HepG2 (cell line): ENCODE measurements around the gene MLX. TPM values are rescaled to one million over a fixed set of nuclear protein-coding genes. Genes with fewer than 3 reads are reported as not detected.

Experiments
- MAX ChIP-seq: IDR thresholded peaks from 2 replicates; pipeline ENCODE4 v1.6.1; 2012; ENCODE audit warnings: inconsistent platforms
- MIER3 ChIP-seq: IDR thresholded peaks from 2 replicates; pipeline ENCODE4 v1.6.1; 2016; ENCODE audit warnings: missing compliant biosample characterization, borderline replicate concordance
- MYNN ChIP-seq: sonication (generic); formaldehyde crosslinking; IDR thresholded peaks from 2 replicates; pipeline ENCODE4 v1.4.0; 2020; ENCODE audit warnings: mild to moderate bottlenecking, low read depth, missing genetic modification reagents
- PHF5A ChIP-seq: IDR thresholded peaks from one replicate; pipeline ENCODE4 v1.6.1; 2018; ENCODE audit warnings: low read depth, missing genetic modification reagents; ENCODE audit not compliant: unreplicated experiment
- PPARG ChIP-seq: conservative IDR thresholded peaks from 2 replicates; pipeline ENCODE4 v1.6.1; 2016; ENCODE audit warnings: missing biosample characterization, missing genetic modification reagents
- SOX13 ChIP-seq, 3 experiments: fragments of 450-650 bp in 1 of 3; sonication (generic) in 1 of 3; formaldehyde crosslinking in 1 of 3; IDR thresholded peaks in 2 of 3; conservative IDR thresholded peaks in 1 of 3; 2 replicates each; pipeline versions ENCODE4 v1.5.0 to v1.6.1; 2016 to 2020; ENCODE audit warnings: antibody characterized with exemption in 1 of 3, mild to moderate bottlenecking in 1 of 3, missing compliant biosample characterization in 1 of 3, missing genetic modification reagents in 1 of 3, moderate library complexity in 1 of 3
- TARDBP ChIP-seq: sonication (generic); formaldehyde crosslinking; IDR thresholded peaks from 2 replicates; pipeline ENCODE4 v1.8.0; 2022; ENCODE audit warnings: mild to moderate bottlenecking, missing genetic modification reagents
- THAP11 ChIP-seq: IDR thresholded peaks from 2 replicates; pipeline ENCODE4 v1.6.1; 2016; ENCODE audit warnings: missing biosample characterization, missing genetic modification reagents
- ZNF12 ChIP-seq: sonication (generic); formaldehyde crosslinking; IDR thresholded peaks from 2 replicates; pipeline ENCODE4 v1.5.0; 2020; ENCODE audit warnings: missing genetic modification reagents
- ZNF33A ChIP-seq: sonication (generic); formaldehyde crosslinking; IDR thresholded peaks from 2 replicates; pipeline ENCODE4 v1.5.1; 2020; ENCODE audit warnings: missing genetic modification reagents, mild to moderate bottlenecking, moderate library complexity, borderline replicate concordance
- ZNF580 ChIP-seq: IDR thresholded peaks from 2 replicates; pipeline ENCODE4 v1.6.1; 2016; ENCODE audit warnings: low read depth, borderline replicate concordance
- ZNF687 ChIP-seq: sonication (generic); formaldehyde crosslinking; IDR thresholded peaks from 2 replicates; pipeline ENCODE4 v1.5.1; 2020; ENCODE audit warnings: mild to moderate bottlenecking, missing genetic modification reagents, moderate library complexity
- ZNF772 ChIP-seq: sonication (generic); formaldehyde crosslinking; IDR thresholded peaks from 2 replicates; pipeline ENCODE4 v1.5.0; 2020; ENCODE audit warnings: mild to moderate bottlenecking, missing genetic modification reagents
- polyA plus RNA-seq, 8 experiments: library from polyadenylated mRNA; depleted of rRNA in 3 of 8; stranded (reverse) in 7 of 8; unstranded in 1 of 8; fragments of >200 nt; fragmentation: Illumina TruSeq in 4 of 8; extraction: Trizol in 4 of 8; gene quantifications; 2 replicates each; pipeline versions ENCODE4 v1.2.1 to v1.2.3, GENCODE V29; 2011 to 2016; ENCODE audit warnings: low read depth in 4 of 8, missing spikeins in 1 of 8, mixed read lengths in 1 of 8; ENCODE audit not compliant: insufficient read depth in 1 of 8
- total RNA-seq, 5 experiments: library from RNA; depleted of rRNA; stranded (reverse); fragments of >200 nt; fragmentation: Illumina TruSeq; extraction: Trizol; gene quantifications; 2 replicates each; pipeline ENCODE4 v1.2.3, GENCODE V29; 2016; ENCODE audit warnings: low read depth in 1 of 5
- TF ChIP-seq, protein P1 (sequence below), 2 experiments: IDR thresholded peaks; 2 replicates each; pipeline ENCODE4 v1.6.1; 2011 to 2012; ENCODE audit warnings: low read length in 2 of 2, borderline replicate concordance in 1 of 2, low read depth in 1 of 2, mild to moderate bottlenecking in 1 of 2, moderate library complexity in 1 of 2

The MLX gene
- total and polyA plus RNA-seq, 2 of the 13 experiments (the other 11 are each of a cell fraction or from before 2014, with no cell fraction given): 38.9 to 74.4 TPM

DNA sequence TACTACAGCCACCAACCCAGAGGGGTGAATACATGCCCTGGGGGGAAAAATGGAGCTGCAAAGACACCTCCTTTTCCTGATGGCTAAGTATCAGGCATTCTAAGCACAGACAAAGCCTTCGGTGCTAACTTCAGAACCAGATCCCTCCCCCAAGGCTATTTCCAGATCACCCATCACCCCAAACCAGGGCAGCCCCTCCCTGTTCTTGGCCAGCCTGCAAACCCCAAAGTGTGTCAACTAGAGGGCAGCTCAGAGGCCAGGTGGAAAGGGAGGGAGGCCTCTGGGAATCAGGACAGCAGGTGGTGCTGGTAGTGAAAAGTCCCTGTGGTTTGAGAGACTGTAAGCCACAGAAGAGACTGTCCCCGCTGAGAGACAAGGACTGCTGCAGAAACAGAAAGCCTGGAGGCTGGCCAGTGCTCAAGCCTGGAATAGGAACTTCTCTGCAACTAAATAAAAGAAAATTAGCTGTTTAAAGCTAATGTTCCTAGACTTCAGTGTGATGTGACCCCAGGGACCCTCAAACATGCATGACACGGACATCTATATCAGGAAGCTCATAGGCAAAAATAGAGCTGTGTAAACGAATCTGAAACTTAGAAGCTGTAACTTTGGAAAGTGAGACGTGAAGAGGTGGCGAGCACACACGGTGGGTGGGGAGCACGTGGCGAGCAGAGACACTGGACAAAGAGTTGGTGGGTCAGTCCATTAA is 51.7 kb downstream of the MLX start (continued):
- peak; percentile 47; the same call in 1 of the 2 replicates for TF ChIP-seq ZNF687
- peak; percentile 52; the same call in 1 of the 2 replicates for TF ChIP-seq PPARG
- TF ChIP-seq MIER3 (CRISPR knock-in tag): 0 out of 2 replicates have a peak, but pooled peaks have one; percentile 38
- TF ChIP-seq, protein P1, sequence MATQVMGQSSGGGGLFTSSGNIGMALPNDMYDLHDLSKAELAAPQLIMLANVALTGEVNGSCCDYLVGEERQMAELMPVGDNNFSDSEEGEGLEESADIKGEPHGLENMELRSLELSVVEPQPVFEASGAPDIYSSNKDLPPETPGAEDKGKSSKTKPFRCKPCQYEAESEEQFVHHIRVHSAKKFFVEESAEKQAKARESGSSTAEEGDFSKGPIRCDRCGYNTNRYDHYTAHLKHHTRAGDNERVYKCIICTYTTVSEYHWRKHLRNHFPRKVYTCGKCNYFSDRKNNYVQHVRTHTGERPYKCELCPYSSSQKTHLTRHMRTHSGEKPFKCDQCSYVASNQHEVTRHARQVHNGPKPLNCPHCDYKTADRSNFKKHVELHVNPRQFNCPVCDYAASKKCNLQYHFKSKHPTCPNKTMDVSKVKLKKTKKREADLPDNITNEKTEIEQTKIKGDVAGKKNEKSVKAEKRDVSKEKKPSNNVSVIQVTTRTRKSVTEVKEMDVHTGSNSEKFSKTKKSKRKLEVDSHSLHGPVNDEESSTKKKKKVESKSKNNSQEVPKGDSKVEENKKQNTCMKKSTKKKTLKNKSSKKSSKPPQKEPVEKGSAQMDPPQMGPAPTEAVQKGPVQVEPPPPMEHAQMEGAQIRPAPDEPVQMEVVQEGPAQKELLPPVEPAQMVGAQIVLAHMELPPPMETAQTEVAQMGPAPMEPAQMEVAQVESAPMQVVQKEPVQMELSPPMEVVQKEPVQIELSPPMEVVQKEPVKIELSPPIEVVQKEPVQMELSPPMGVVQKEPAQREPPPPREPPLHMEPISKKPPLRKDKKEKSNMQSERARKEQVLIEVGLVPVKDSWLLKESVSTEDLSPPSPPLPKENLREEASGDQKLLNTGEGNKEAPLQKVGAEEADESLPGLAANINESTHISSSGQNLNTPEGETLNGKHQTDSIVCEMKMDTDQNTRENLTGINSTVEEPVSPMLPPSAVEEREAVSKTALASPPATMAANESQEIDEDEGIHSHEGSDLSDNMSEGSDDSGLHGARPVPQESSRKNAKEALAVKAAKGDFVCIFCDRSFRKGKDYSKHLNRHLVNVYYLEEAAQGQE (IDR thresholded peaks at IDR 0.05; ENCODE audit: borderline replicate concordance in 1 of 2, low read depth in 1 of 2, low read length in 2 of 2): no peak
- TF ChIP-seq MAX: peak; percentile 63; the same call in 1 of the 2 replicates
- no peak for TF ChIP-seq ZNF33A (CRISPR knock-in tag)
- peak; percentile 63 for TF ChIP-seq ZNF12 (CRISPR knock-in tag)
- no peak for TF ChIP-seq SOX13 (IDR thresholded peaks at IDR 0.05)
- TF ChIP-seq SOX13 (CRISPR knock-in tag; conservative IDR thresholded peaks at IDR 0.05 in 1 of 2, IDR thresholded peaks at IDR 0.05 in 1 of 2): peak in 1 of 2 experiments; percentile 10; a peak in 1 of 4 replicates
- peak; percentile 75; the same call in 1 of the 2 replicates for TF ChIP-seq ZNF580 (CRISPR knock-in tag)
- peak; percentile 60; the same call in 1 of the 2 replicates for TF ChIP-seq THAP11 (CRISPR knock-in tag)
- TF ChIP-seq MYNN (CRISPR knock-in tag): no peak
- peak; percentile 76 for TF ChIP-seq TARDBP (CRISPR knock-in tag)
- TF ChIP-seq PHF5A (CRISPR knock-in tag): peak; percentile 76
- TF ChIP-seq ZNF772 (CRISPR knock-in tag): peak; percentile 69
